NK-92 (cell line): ENCODE results near the gene CMPK1.

ENCODE experiments used
- DNase-seq: peaks from one replicate; lab custom pipeline; 2025; ENCODE audit not compliant: unreplicated experiment; lab: John Stamatoyannopoulos, UW

The CMPK1 gene

DNA sequence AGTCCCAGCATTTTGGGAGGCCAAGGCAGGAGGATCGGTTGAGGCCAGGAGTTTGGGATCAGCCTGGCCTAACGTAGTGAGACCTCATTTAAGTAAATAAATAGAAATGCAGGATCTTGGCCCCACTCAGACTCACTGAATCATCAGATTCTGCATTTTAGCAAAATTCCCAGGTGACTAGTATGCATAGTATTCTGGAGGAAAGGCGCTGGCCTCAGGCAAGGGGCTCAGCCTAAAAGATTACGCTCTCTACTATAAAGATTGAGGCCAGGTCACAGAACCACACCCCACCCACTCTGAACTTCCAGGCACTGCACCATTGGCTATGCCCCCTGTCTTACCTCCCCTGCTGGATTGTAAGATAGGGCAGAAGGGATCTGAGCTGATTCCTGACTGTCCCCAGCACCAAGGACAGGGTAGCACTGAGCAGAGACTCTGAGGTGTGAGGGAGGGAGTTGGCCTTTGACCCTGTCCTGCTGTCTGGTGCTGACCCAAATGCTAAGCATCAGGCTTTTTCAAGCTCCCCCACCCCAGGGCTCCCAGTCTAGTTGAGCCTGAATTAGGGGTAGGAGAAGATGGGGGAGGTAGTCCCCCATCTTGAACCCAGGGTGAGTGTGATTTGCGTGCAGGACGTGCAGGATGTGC, 85.2 kb downstream of the CMPK1 start:
- DNase-seq, result no peak

DNA sequence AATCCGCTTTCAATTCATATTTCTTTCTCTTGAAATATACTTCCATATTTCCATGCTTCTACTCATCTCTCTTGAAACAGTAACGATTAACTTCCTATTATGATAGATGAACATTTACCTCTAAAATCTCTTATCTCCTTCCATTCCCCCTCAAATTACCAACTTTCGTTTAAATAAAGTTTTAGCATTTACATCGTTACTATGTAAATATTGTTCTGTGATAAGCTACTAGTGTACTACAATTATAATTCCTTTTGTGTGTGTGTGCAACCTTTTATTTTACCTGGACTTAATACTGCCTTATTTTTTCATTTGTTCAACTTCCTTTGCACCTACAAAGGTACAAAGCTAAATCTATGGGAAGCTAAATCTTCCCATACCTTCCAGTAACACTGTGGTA, 87.0 kb downstream of the CMPK1 start:
- no peak for DNase-seq

DNA sequence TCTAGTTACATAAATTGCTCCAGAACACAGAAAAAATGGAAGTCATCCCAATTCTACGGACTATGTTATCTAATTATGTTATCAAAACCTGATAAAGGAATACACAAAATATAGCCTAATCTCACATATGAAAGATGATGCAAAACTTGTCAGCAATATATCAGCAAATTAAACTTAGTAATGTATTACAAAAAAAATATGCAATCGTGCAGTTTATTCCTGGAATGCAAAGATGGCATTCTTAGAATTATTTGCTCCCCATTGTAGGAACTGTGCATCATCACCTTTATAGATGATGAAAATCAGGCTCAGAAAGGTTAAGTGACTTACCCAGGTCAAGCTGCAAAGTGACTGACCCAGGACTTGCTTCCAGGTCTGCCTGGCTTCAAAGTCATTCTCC, 90.3 kb downstream of the CMPK1 start:
- no peak for DNase-seq

- DNase-seq, result no peak
Measured at GRCh38 chr1:47424336-47424982, 90.9 kb downstream of the CMPK1 start.
